ENCODE results near the gene ZNF618.

ZNF618 gene

GRCh38 chr9:114092336-114092735 lies 216.2 kb downstream of the ZNF618 start:
- Histone ChIP-seq H3K9me3 (no peaks in the 10 kb centered on the region), H3K27me3 (peaks cover 0 to 20% of the 10 kb centered on the region in 2 donors), H3K4me1 (peaks cover 0 to 1% (median 0%) of the 10 kb centered on the region in 4 donors), H3K27ac (no peak overlapping the region), H3K36me3 (no peaks in the 10 kb centered on the region), H3K4me3 (no peak overlapping the region)
- TF ChIP-seq CTCF (IDR thresholded peaks at IDR 0.05): no peak
- peak in 1 of 2 donors; percentile 8 for DNase-seq
- intact Hi-C loops (cut with DNase I; ENCODE audit: low total_unique reads): no loop called here

GRCh38 chr9:114093031-114093471 lies 216.9 kb downstream of the ZNF618 start:
- DNase-seq: peak in 1 of 2 donors; percentile 10
- Histone ChIP-seq H3K27me3 (peaks cover 0 to 27% of the 10 kb centered on the region in 2 donors), H3K4me3 (no peak overlapping the region), H3K27ac (no peak overlapping the region), H3K9me3 (no peaks in the 10 kb centered on the region), H3K36me3 (no peaks in the 10 kb centered on the region), H3K4me1 (peaks cover 0 to 8% (median 5%) of the 10 kb centered on the region in 4 donors)
- no peak for TF ChIP-seq CTCF (IDR thresholded peaks at IDR 0.05)
- intact Hi-C loops (cut with DNase I; ENCODE audit: low total_unique reads): no loop called here

DNA sequence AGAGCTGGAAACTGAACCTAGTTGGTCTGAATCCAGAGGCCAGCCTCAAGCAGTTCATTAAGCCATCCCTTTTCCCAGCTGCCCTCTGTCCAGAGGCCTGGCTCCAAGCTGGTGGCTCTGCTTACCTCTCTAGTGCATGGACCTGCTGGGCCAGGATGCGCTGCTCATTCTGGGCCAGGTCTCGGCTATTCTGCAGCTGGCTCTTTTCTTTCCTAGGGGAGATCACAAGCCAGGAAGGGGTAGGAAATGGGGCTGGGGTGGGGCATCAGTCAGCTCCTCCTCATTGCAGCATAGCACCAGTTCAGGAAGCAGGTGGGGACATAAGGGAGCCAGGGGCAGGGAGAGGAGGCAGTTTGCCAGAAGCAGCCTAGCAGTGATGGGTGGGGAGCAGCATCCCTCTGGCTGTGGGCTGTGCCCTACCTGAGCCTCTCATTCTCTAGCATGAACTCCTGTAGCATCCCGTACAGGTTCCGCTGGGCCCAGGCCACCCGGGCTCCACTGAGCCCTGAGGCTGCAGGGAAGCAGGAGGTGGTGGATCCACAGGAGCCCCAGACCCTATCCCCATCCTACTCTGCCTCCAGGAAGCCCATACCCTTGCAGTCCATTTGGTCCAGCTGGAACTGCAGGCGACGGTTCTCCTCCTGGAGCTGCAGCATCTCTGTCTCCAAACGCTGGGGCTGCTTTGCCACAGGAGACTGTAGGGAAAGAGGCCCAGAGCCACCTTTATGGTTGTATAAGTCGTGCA lies 217.8 kb downstream of the ZNF618 start:
- peaks cover 0 to 36% of the 10 kb centered on the region in 2 donors for H3K27me3 ChIP-seq
- H3K36me3 ChIP-seq: no peaks in the 10 kb centered on the region
- peaks cover 0 to 17% (median 10%) of the 10 kb centered on the region in 4 donors for H3K4me1 ChIP-seq
- H3K9me3 ChIP-seq: no peaks in the 10 kb centered on the region
- DNase-seq: peak in 1 of 2 donors; percentile 55
- intact Hi-C loops (cut with DNase I; ENCODE audit: low total_unique reads): no loop called here
- TF ChIP-seq CTCF (IDR thresholded peaks at IDR 0.05): no peak
- no peak overlapping the region for H3K4me3 ChIP-seq
- no peak overlapping the region for H3K27ac ChIP-seq

DNA sequence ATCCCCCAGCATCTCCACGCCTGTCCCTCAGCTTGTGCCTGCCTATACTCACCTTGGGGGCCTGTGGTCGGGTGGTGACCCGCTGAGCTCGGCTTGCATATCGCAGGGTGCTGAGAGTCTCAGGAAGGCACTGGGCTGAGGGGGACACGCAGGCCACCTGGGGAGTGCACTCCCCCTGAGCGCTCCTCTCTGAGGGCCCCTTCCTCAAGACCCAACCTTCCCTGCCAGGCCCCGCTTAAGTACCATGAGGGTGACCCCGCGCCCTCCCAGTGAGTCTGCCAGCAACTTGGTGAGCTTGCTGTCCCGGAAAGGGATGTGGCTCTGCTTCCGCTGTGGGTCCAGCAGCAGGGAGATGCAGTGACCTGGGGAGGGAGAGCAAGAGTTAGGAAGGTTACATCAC lies 218.9 kb downstream of the ZNF618 start:
- TF ChIP-seq CTCF (IDR thresholded peaks at IDR 0.05): no peak
- H3K27me3 ChIP-seq: peaks cover 0 to 41% of the 10 kb centered on the region in 2 donors
- H3K36me3 ChIP-seq: no peaks in the 10 kb centered on the region
- H3K4me1 ChIP-seq: peaks cover 0 to 20% (median 10%) of the 10 kb centered on the region in 4 donors
- no peak overlapping the region for H3K4me3 ChIP-seq
- H3K27ac ChIP-seq: no peak overlapping the region
- intact Hi-C loops (cut with DNase I; ENCODE audit: low total_unique reads): no loop called here
- no peaks in the 10 kb centered on the region for H3K9me3 ChIP-seq
- peak in 1 of 2 donors; percentile 59 for DNase-seq

- Histone ChIP-seq H3K36me3 (no peaks in the 10 kb centered on the region), H3K9me3 (no peaks in the 10 kb centered on the region), H3K27me3 (peaks cover 0 to 41% of the 10 kb centered on the region in 2 donors), H3K4me3 (no peak overlapping the region), H3K27ac (no peak overlapping the region), H3K4me1 (peaks cover 0 to 20% (median 10%) of the 10 kb centered on the region in 4 donors)
- peak in 1 of 2 donors; percentile 37 for DNase-seq
- intact Hi-C loops (cut with DNase I; ENCODE audit: low total_unique reads): no loop called here
- no peak for TF ChIP-seq CTCF (IDR thresholded peaks at IDR 0.05)
Observed at GRCh38 chr9:114096041-114096511, 220.0 kb downstream of the ZNF618 start.

Data from tibial artery (tissue), 4 donors.